ENCODE measurements around the gene ZNG1B. TPM values are rescaled to one million over a fixed set of nuclear protein-coding genes. Genes with fewer than 3 reads are reported as not detected.
"Not testable (repeated sequence)": the region's sequence is repeated elsewhere in the genome, so short reads cannot be mapped to it uniquely, and the experiment has no call there.

ZNG1B gene
- 1.3 TPM for total RNA-seq

DNA sequence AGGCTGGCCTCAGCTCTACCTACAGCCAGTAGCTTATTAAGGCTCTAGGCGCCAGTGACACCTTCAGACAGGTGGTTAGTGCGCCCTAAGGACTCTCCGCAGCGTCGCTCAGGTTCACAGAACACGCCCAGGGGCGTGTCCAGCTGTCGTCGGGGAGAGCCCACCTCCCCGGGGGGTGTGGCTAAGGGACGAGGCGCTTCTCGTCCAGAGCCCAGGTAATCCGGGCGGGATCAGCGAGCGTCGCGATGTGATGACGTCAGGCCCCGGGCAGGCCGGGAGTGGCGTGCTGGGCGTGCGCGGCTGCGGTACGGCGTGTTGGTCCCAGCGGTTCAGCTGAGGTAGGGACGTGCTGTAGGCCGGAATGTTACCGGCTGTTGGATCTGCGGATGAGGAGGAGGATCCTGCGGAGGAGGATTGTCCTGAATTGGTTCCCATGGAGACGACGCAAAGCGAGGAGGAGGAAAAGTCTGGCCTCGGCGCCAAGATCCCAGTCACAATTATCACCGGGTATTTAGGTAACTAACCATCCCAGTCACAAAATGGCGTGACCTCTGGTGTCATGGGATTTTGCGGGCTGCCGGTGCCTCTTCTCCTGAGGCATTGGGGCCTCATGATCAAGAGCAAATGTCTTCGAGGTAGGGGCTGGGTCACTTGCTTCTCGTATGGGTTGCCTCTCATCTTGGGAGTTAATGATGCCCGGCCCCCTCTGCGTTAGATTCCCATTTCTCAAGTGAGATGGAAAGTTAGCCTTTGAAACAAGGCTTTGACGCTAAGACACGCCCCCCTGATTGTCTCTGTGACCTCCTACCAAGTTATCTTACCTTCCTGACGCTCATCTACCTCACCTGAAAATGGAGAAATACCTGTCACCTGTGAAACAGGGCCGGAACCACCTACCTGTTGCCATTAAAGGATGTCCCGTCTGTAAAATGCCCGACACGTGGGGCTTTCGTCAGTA is at the start of gene ZNG1B:
Gene ZNG1B, plus strand, starts transcription at position 184 of the 958 bp plus-strand sequence. Its CDS starts 178 bp downstream, at position 362.
- Histone ChIP-seq H3K4me3 (peak within 1 kb of the TSS; percentile 47 to 61), H3K27ac (peak within 1 kb of the TSS; percentile 70 to 72)
- H3K27me3 ChIP-seq; H3K4me1 ChIP-seq; H3K9me3 ChIP-seq; H3K36me3 ChIP-seq; intact Hi-C loops (cut with DNase I): not testable (repeated sequence)
- DNase-seq (ENCODE audit: low spot score in 2 of 2) = peak; percentile 26 to 75

DNA sequence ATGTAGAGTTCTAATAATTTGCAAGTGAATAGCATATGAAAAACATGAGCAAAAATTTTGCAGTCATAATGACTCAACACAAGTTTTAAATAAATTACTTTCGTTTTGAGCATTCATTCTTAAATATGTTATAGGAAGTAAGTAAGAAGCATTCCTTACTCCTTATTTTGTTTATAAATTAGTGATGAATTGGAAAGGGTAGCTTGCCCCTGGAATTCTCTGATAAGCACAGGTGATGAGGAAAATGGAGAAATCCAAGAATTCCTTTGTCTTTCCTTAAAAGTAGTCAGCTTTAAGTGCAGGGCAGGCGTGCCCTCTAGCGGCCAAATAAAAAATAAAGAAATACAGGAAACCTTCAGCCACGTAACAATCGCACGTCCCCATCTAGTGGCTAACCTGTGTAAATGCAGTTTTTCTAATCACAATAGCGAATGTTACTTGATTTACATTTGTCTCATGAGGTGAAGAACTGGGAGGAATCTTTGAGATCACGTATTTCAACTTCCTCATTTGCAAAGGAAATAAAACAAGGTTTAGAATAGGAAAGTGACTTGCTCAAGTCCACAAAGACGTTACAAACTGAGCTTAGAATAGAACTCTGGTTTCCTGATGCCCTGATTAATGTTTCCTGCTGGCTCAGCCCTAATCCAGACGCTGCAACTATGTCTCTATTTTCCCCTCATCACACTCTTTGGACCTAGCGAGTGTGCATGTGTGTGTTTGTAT is 47.2 kb upstream of the ZNG1B start:
- peak overlapping the region in 1 of 2 donors; percentile 22 for H3K27ac ChIP-seq
- no peaks in the 10 kb centered on the region for H3K4me1 ChIP-seq
- no peaks in the 10 kb centered on the region for H3K36me3 ChIP-seq
- no peaks in the 10 kb centered on the region for H3K27me3 ChIP-seq
- DNase-seq (ENCODE audit: low spot score in 2 of 2) = peak in 1 of 2 donors; percentile 76
- peak overlapping the region in 1 of 2 donors; percentile 55 for H3K4me3 ChIP-seq
- no peaks in the 10 kb centered on the region for H3K9me3 ChIP-seq
- intact Hi-C loops (cut with DNase I) = no loop called here
- TF ChIP-seq, protein P1, sequence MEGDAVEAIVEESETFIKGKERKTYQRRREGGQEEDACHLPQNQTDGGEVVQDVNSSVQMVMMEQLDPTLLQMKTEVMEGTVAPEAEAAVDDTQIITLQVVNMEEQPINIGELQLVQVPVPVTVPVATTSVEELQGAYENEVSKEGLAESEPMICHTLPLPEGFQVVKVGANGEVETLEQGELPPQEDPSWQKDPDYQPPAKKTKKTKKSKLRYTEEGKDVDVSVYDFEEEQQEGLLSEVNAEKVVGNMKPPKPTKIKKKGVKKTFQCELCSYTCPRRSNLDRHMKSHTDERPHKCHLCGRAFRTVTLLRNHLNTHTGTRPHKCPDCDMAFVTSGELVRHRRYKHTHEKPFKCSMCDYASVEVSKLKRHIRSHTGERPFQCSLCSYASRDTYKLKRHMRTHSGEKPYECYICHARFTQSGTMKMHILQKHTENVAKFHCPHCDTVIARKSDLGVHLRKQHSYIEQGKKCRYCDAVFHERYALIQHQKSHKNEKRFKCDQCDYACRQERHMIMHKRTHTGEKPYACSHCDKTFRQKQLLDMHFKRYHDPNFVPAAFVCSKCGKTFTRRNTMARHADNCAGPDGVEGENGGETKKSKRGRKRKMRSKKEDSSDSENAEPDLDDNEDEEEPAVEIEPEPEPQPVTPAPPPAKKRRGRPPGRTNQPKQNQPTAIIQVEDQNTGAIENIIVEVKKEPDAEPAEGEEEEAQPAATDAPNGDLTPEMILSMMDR (IDR thresholded peaks at IDR 0.05) = peak; percentile 64 to 95 (median 93)

DNA sequence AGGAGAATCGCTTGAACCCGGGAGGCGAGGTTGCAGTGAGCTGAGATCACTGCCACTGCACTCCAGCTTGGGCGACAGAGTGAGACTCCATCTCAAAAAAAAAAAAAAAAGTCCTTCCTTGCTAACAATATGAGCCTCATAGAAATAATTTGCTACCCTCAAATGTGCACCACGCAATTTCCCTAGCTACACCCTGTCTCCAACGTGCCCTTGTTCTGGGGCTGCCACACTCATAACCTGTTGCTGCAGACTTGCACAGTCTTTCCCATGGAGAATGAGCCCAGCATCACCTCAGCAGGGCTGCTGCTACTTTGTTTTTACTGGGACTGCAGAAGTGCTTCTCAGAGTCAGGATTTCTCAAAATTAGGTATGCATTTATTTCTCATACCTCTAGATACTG is 46.4 kb upstream of the ZNG1B start:
- Histone ChIP-seq H3K27ac (no peak overlapping the region), H3K4me3 (no peak overlapping the region), H3K9me3 (no peaks in the 10 kb centered on the region), H3K4me1 (no peaks in the 10 kb centered on the region), H3K27me3 (no peaks in the 10 kb centered on the region), H3K36me3 (no peaks in the 10 kb centered on the region)
- TF ChIP-seq, protein P1 (IDR thresholded peaks at IDR 0.05) = no peak
- DNase-seq (ENCODE audit: low spot score in 2 of 2) = no peak
- intact Hi-C loops (cut with DNase I) = no loop called here

DNA sequence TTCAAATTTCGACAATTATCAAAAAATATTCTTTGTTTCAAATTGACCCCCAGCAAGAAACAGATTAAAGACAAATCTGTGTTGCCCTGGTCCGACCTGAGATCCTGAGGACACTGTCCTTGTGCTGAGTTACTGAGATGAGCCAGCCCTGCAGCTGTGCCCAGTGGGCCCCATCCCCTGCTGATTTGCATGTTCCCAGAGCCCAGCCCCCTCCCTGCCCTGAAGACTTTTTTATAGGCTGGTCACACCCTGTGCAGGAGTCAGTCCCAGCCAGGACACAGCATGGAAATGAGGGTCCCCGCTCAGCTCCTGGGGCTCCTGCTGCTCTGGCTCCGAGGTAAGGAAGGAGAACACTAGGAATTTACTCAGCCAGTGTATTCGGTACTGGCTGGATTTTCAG is 31.4 kb upstream of the ZNG1B start:
- H3K4me3 ChIP-seq = no peak overlapping the region
- TF ChIP-seq, protein P1 (IDR thresholded peaks at IDR 0.05) = no peak
- H3K27ac ChIP-seq = no peak overlapping the region
- no peaks in the 10 kb centered on the region for H3K9me3 ChIP-seq
- intact Hi-C loops (cut with DNase I) = no loop called here
- DNase-seq (ENCODE audit: low spot score in 2 of 2) = no peak
- no peaks in the 10 kb centered on the region for H3K4me1 ChIP-seq
- no peaks in the 10 kb centered on the region for H3K27me3 ChIP-seq
- no peaks in the 10 kb centered on the region for H3K36me3 ChIP-seq

DNA sequence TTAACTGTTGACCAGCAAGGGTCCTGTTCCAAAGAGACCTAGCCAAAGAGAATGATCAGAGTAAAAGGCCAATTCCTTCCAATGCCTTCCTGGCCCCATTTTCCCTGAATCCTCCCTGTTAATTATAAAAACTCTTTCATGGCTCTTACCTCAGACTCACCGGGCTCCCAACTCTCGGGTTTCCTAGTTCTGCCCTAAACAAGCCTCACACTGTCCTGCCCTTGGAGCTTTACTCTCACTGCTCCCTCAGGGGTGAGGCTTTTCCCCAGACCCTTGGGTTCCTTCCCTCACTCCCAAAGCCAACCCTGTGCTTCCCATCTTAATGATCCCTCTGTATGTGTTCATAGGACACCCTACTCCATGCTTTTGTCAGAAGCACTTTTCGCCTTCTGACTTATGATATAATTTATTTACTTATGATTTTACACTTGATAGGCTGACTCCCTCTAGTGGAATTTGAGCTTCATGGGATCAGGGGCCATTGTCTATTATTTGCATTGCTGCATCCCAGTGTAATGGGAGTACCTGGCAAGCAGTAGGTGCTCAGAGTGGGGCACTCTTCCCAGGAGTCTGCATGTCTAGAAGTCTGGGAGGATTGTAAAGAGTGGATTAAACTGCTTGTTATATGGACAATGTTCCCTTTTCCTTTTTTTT is 29.9 kb upstream of the ZNG1B start:
- Histone ChIP-seq H3K4me3 (no peak overlapping the region), H3K36me3 (no peaks in the 10 kb centered on the region), H3K27me3 (no peaks in the 10 kb centered on the region), H3K27ac (no peak overlapping the region), H3K4me1 (no peaks in the 10 kb centered on the region), H3K9me3 (no peaks in the 10 kb centered on the region)
- intact Hi-C loops (cut with DNase I) = no loop called here
- TF ChIP-seq, protein P1 (IDR thresholded peaks at IDR 0.05) = no peak
- DNase-seq (ENCODE audit: low spot score in 2 of 2) = no peak

DNA sequence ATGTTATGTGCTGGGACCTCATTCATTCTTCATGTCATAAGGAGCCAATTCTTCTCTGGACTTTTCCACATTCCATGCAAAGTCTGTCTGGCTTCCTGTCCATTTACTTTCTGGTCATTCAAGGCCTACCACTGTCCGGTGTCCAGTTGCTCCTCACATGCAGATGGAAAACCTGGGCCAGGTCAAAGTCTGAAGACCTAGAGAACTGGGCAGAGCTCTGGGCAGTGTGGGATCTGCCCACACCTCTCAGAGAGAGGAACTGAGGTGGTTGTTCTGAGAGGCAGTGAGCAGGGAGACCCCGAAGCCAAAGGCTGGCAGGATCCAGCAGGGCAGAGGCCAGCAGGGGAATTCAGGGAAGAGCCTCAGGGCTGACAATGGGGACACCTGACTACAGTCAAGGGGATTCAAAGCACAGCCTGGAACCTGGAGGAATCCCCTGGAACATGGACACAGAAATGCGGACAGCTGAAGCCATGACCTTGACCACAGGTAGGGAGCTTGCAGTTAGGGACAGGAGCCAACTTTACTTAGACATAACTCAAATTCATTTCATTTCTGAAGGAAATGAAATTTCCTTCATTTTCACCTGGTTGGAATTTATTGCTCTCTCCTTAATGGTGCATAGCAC is 25.7 kb upstream of the ZNG1B start:
- H3K27ac ChIP-seq; intact Hi-C loops (cut with DNase I); H3K27me3 ChIP-seq; H3K4me3 ChIP-seq; H3K4me1 ChIP-seq; H3K9me3 ChIP-seq; DNase-seq (ENCODE audit: low spot score in 2 of 2); H3K36me3 ChIP-seq: not testable (repeated sequence)

DNA sequence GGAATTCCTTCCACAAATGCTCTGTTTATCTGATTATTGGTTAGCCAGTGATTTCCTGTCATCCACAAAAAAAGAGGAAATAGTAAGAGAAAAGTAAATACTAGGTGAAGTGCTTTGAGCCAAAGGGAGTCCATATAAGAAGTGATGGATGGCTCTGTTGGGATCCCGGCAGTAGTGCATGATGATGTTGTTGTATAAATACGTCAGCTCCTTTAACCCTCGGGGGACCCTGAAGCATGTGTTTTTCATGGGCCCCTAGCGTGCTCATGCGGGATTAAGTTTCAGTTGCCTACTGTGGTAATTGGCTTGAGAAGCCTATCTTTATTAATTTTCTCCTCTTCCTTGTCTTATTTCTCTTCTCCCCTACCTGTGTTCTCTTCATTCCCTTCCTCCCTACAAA is 24.7 kb upstream of the ZNG1B start:
- H3K4me3 ChIP-seq; H3K27ac ChIP-seq; H3K9me3 ChIP-seq; H3K36me3 ChIP-seq; H3K27me3 ChIP-seq; DNase-seq (ENCODE audit: low spot score in 2 of 2); H3K4me1 ChIP-seq; intact Hi-C loops (cut with DNase I): not testable (repeated sequence)

DNA sequence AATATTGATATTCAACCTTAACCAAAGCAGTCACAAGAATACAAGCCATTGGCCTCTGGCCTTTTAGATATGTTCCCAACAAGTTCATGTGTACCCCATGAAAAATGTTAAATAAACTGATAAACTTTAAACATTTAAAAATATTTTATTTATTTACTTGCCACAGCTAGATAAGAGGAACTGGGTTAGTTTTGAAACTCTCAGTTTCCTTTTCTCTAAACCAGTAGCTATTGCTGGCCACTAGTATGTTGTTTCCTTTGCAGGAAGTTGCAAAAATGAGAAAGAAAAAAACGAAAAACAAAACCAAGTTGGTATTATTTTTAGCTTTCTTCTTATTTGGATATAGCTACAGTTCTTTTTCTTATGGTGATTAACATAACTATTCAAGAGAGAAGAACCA is 5.7 kb upstream of the ZNG1B start:
- intact Hi-C loops (cut with DNase I); H3K4me1 ChIP-seq; DNase-seq (ENCODE audit: low spot score in 2 of 2); H3K9me3 ChIP-seq; H3K27me3 ChIP-seq; H3K27ac ChIP-seq; H3K36me3 ChIP-seq; H3K4me3 ChIP-seq: not testable (repeated sequence)

DNA sequence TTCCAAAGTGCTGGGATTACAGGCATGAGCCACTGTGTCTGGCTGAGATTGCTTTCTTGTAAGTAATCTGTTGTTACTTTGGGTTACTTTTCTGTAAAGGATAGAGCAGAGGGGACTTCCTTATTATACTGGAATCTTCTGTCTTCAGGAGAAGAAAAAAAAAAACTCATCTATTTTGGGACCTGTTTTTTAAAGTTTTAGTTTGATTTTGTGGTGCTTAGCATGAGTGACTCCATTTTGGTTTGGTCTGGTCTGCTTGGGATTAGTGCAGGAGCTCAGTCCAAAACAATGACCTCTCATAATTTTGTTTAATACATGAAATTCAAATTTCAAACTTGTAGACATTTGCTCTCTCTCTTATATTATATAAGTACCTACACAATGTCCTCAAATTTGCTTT is 4.0 kb upstream of the ZNG1B start:
- H3K27ac ChIP-seq; H3K36me3 ChIP-seq; H3K4me1 ChIP-seq; H3K4me3 ChIP-seq; intact Hi-C loops (cut with DNase I); H3K9me3 ChIP-seq; DNase-seq (ENCODE audit: low spot score in 2 of 2); H3K27me3 ChIP-seq: not testable (repeated sequence)

All from ascending aorta (tissue), 2 donors.